HEK293T (cell line): ENCODE results near the gene CASQ2.

Source experiments
- FOXA1 ChIP-seq: fragments of 450-650 bp; IDR thresholded peaks from 2 replicates; pipeline ENCODE4 v1.6.1; 2016; ENCODE audit warnings: mild to moderate bottlenecking
- FOXM1 ChIP-seq: fragments of 450-650 bp; IDR thresholded peaks from 2 replicates; pipeline ENCODE4 v1.6.1; 2017; ENCODE audit warnings: mild to moderate bottlenecking, borderline replicate concordance
- ZNF384 ChIP-seq: fragments of 450-650 bp; IDR thresholded peaks from 2 replicates; pipeline ENCODE4 v1.6.1; 2016

DNA sequence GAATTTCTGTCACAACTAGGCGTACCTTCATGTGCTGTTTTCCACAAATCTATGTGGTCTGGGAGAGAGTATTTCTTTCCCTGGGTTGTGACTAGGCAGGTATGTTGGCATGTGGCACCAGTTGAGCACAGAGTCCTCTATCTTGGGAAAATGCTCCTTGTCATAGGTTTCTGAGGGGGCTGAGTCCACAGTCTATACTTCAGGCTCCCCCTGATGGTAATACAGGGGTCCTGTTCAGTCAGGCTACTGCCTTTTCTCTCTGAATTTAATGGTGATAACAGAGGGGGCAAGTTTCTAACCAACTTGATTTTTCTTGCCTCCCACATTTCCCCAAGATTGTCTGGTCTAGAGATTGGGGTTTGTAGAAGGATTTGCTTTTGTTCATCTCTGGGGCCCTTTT is 90.9 kb downstream of the CASQ2 start:
- TF ChIP-seq FOXM1: no peak
- no peak for TF ChIP-seq ZNF384
- TF ChIP-seq FOXA1: no peak
